DMS79 (cell line): Measurements from ENCODE around the gene RANGRF.
A peak's percentile ranks its signal among the peaks of the same experiment; 100 is the strongest.

ENCODE experiments used
- DNase-seq: peaks from one replicate; lab custom pipeline; 2025; lab: John Stamatoyannopoulos, UW

The RANGRF gene

DNA sequence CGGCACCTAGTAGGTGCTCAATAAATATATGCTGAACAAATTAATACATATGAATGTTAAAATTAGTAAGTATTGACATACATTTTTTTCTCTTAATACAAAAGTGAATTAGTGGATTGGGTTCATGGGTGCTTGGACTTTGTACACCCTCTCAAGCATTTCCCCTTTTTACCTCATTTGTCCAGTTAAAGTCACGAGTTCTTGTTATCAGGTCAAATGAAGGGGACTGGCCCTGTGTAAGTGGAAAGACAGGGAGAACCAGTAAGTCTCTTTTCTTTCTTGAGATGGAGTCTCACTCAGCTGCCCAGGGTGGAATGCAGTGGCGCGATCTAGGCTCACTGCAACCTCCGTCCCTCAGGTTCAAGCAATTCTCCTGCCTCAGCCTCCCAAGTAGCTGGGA lies 13.7 kb upstream of the RANGRF start:
- DNase-seq = no peak

GRCh38 chr17:8275421-8276290 lies 12.8 kb upstream of the RANGRF start:
- no peak for DNase-seq

DNA sequence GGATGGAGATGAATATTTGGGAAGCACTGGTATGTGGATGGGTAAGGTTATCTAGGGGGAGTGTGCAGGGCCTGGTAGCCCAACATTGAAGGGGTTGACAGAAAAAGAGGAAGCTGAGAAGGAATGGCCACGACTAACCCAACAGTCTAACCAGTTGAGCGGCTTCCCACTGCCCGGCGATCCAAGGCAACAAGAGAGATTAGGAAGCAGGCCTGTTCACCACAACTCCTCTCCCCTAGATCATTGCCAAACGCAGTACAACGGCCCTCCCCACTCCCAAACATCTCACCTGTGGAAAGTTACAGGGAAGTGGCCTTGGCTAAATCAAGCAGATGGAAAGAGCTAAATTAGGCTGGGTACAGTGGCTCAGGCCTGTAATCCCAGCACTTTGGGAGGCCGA lies 11.2 kb upstream of the RANGRF start:
- no peak for DNase-seq

DNA sequence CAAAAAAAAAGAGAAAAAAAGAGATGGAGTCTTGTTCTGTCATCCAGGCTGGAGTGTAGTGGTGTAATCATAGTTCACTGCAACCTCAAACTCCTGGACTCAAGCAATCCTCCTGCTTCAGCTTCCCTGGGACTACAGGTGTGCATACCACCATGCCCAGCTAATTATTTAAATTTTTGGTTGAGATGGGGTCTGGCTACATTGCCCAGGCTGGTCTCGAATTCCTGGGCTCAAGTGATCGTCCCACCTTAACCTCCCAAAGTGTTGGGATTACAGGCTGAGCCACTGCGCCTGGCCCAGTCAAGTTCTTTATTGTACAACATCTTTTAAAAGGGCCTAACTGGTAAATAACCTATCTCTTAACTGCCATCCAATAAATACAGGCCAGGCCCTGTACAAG lies 6.1 kb upstream of the RANGRF start:
- no peak for DNase-seq

DNA sequence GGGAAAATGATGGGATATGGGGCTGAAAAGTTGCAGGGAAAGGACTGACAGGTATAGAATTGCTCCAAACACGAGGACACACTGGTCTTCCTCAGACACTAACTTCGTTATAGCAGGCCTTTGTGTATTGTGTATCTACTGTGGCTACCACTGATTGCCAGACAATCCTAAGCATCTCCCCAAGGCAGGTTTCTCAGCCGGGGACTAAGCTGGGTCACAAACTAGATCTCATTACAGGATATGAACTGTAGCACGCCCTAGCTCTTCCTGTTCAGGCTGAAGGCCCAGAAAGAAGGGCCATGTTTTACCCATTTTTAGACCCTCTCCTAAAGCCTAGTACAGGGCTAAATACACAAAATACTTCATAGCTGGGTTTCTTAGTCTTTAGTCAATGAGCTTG lies 5.1 kb upstream of the RANGRF start:
- DNase-seq = no peak

DNA sequence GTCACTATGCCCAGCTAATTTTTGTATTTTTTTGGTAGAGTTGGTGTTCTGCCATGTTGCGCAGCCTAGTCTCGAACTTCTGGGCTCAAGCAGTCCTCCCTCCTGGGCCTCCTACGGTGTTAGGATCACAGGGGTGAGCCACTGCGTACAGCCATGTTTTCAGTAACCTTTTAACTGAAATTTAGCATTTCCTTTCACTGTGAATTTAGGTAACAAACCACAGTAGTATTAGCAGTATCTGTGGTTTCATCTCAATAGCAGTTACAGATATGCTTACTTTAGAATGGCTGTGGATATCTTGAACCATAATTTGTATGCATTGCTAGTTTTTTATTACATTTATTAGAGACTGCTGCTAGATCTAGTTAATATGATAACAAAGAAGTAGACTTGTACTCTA lies 4.3 kb upstream of the RANGRF start:
- DNase-seq = no peak

DNA sequence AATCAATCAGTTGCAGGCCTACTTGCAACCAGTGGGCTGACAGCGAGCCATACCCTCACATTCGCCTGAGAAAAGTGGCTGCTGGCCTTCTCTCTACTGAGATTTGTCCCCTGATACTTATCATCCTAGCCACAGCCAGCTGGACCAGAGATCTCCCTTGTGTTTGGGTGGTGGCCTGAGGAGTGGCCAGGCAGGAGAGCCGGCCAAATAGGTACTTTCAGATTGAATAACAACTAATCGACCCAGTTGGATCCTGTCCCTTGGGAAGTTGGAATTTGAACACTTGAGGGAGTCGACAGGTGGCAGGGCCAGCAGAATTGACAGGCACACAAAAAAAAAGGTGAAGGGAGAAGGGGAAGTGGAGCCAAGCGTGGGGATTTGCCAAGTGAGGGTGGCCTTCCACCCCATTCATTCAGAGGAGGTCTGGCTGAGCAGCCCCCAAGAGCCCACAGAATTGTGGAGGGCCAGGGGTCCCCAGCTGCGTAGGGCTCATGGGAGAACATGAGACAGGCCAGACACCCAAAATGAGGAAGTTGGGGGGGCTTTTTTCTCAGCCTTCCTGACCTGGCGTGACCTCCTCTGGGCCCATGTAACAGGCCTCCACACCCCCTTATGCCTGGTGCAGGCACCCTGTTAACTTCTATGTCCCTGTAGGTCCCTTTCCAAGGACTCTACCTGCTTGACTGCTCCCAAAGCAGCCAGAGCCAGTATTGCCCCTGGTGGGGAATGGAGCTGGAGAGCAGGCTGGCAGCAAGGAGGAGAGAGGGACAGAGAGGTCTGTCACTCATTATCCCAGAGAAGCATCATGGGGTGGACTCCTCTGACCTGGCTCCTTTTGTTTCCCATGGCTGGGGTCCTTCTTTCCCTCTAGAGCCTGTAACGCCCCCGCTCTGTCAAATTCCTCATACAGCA lies 2.9 kb upstream of the RANGRF start:
- DNase-seq = no peak

GRCh38 chr17:8287651-8288335 lies 677 bp upstream of the RANGRF start:
- DNase-seq = no peak

DNA sequence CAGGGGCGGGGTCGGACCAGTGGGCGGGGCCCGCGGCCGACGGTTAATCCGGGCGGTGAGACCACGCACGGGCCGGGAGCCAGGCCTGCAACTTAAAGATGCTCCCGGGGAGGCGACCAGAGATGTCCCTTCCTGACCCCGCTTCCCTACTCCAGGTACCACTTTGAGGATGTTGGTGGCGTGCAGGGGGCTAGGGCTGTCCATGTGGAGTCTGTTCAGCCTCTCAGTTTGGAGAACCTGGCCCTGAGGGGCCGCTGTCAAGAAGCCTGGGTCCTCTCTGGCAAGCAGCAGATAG lies 580 bp downstream of the RANGRF start:
- no peak for DNase-seq

- no peak for DNase-seq
Measured at GRCh38 chr17:8290043-8290442, 1.6 kb downstream of the RANGRF start.

DNA sequence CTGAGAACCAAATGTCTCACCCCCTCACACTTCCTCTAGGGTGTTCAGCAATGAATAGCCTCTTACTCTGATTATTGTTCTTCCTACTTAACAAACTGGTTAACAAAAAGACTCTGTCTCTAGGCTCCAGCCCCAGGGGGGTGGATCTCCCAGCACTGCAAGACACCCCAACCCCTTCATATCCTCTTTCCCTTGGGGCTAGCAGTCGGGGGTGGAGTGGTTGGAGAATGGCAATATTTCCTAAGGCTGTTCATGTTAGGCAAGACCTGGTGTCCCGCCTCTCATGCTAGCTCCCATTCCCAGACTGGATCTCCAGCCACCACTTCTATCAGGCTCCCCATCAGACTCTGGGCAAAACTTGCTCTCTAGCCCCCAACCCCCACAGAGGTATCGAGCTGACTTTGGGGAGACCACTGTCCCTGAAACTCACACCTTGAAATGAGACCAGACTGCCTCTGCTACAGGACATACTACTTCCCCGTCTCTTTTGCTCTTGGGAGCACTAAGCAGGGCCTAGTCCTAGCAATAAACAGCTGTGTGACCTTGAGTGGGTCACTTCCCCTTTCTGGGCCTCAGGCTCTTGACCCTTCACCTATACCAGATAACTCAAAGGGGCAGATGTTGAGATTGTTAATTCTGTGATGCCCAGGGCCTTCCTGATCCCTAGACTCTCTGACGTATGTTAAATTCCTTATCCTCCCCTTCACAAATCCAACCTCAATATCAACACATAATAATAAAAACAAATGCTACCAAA lies 4.3 kb downstream of the RANGRF start:
- no peak for DNase-seq

DNA sequence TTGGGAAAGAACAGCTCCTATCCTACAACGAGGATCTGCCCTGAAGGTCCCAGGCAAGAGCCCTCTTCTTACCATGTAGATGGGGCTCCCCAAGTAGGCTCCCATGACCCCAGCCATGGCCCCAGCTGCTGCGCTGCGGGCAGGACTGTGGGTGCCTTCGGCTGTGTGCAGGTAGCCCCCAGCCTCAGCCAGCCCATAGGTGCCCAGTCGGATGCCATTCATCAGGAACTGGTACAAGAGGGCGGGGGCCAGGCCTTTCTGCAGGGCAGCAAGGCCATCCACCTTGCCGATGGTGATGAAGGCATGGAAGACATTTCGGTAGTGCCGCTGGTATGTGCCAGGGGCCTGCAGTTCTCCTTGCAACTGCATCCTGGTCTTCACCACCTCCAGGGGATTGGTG lies 5.9 kb downstream of the RANGRF start:
- DNase-seq = no peak

DNA sequence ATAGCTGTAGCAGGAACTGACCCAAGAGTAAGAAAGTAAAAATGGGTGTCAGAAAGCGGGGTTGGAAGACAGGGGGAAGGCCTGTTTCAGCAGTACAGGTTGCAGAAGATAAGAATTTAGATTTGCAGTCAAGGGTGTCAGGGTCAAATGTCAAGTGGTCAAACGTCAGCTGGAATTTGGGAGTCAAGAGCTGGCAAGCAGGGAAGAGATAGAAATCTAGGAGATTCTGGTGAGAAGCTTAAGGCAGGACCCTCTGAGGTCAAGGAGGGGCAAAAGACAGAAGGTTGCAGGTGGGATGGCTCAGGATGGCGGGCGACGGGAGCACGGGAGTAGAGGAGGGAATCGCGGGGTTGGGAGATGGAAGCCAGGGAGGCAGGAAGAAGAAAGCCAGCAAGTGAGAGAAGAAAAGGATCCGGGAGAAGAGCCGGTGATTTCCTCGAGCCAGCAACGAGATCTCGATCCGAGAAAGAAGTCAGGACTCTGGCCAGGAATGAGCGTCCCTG lies 6.4 kb downstream of the RANGRF start:
- no peak for DNase-seq

DNA sequence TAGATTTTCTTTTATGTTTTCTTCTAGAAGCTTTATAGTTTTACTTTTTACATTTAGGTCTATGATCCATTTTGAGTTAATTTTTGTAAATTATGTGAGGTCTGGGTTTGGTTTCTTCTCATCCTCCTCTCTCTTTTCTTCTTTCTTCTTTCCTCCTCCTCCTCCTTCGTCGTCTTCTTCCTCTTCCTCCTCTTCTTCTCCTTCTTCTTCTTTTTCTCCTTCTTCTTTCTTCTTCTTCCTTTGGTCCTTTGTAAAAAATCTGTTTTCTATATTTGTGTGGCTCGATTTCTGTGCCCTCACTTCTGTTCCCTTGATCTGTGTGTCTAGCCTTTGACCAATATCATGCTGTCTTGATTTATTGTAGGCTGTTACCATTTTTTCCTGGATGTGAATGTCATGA lies 11.8 kb downstream of the RANGRF start:
- DNase-seq = no peak

GRCh38 chr17:8300627-8301242 lies 12.3 kb downstream of the RANGRF start:
- DNase-seq = peak; percentile 15

DNA sequence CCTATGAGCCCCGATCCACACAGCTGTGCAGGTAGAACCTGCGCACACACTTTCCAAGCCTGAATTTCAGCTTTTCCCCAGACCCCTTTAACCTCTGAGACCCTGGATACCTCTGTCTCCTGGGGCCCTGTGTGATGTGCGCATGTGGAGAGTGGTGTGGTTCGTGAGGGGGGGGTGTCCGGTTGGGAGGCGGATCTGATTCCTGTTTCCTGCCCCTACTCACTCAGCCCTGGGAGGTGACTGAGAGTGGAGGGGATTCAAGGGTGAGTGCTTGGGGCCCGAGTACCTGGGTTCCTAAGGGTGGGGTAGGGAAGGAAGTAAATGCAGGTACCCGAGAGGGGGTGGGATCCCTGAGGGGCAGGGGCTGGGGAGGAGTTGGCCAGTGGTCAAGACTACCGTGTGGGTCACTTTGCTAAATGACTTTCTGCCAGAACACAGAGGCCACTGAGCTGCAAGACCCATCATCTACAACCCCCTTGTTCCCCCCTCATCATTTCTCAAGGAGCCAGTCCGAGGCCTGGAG lies 22.2 kb downstream of the RANGRF start:
- DNase-seq = no peak

DNA sequence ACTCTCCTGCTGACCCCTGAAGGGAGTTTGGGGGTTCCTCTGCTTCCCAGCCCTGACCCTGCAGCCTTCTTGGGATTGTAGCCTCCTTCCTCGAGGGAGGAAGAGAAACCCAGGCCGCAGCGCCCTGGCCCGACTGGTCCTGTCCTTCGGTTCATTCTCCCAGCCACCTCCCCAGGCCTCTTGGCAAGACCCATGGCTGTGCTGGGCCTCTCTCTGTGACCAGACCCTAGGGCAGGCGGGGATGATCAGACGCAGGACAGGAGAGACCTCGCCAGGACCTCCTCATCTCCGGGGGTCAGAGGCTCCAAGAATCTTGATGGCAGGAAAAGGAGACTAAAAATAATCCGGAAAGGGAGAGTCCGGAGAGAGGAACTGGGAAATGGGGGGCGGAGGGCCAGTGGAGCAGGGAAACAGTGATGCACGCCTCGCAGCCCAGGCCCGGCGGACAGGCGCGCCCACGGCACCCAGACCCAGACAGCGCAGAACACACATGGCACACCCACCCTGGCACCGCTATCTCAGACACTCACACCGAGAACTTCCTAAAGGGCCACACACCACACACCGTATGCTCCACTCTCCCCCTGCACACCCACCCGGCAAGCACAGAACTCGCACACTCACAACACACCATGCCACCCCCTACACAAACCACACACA lies 22.8 kb downstream of the RANGRF start:
- no peak for DNase-seq

- no peak for DNase-seq
Measured at GRCh38 chr17:8312251-8312650, 23.8 kb downstream of the RANGRF start.

DNA sequence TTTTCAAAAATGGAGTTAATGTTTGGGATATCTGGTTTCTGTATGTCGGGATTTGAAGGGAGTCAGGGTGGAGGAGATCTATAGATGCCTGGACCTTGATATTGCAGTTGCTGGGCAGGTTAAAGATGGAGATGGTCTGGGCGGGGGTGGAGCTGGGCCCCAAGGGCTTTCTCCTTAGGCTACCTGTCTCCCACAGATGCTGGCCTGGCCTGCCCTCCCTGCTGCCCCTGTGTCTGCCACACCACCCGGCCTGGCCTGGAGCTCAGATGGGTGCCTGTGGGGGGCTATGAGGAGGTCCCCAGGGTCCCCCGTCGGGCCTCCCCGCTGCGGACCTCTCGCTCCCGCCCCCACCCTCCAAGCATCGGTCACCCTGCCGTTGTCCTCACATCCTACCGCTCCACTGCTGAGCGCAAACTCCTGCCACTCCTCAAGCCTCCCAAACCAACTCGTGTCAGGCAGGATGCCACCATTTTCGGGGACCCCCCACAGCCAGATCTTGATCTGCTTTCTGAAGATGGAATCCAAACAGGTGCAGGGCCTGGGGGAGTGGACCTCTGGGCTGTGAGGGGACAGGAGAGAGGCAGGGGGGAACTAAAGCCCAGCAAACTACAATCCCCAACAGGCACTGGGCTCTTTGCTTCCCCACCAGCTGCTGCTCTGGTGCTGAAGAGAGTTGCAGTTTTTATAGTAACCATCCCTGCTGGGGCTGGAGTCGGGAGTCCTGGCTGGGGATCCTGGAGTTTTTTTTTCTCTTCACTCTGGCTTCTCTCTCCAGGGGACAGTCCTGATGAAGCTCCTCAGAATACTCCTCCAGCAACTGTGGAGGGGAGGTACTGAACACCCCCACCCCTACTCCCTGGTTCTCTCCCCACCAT lies 24.5 kb downstream of the RANGRF start:
- no peak for DNase-seq
